Thymus (tissue), 11 donors: ENCODE data around the gene GRK5. TPM values are rescaled to one million over a fixed set of nuclear protein-coding genes. Genes with fewer than 3 reads are reported as not detected.
A peak's percentile ranks its signal among the peaks of the same experiment; 100 is the strongest.
"Not testable (repeated sequence)": the region's sequence is repeated elsewhere in the genome, so short reads cannot be mapped to it uniquely, and the experiment has no call there.

Experiments
- DNase-seq, 9 donors: peaks; one replicate each; pipeline ENCODE4 v3.0.0-alpha.2; 2013; ENCODE audit warnings: low spot score in 9 of 9, low read depth in 6 of 9, missing footprints in 1 of 9
- H3K27ac ChIP-seq, 2 donors: one replicate each; pipeline ENCODE4 v1.5.1; 2013; ENCODE audit warnings: control low read depth in 1 of 2, low read depth in 1 of 2, low read length in 1 of 2, mild to moderate bottlenecking in 1 of 2, moderate library complexity in 1 of 2
- H3K27me3 ChIP-seq, 2 donors: one replicate each; pipeline ENCODE4 v1.5.1; 2013; ENCODE audit warnings: low read length in 1 of 2; ENCODE audit not compliant: control insufficient read depth in 2 of 2, insufficient read depth in 1 of 2
- H3K36me3 ChIP-seq, 2 donors: one replicate each; pipeline ENCODE4 v1.5.1; 2013; ENCODE audit warnings: low read length in 1 of 2, mild to moderate bottlenecking in 1 of 2, moderate library complexity in 1 of 2; ENCODE audit not compliant: control insufficient read depth in 2 of 2, insufficient read depth in 2 of 2
- H3K4me1 ChIP-seq, 2 donors: one replicate each; pipeline ENCODE4 v1.5.1; 2013; ENCODE audit warnings: low read length in 2 of 2; ENCODE audit not compliant: control insufficient read depth in 2 of 2, insufficient read depth in 2 of 2
- H3K4me3 ChIP-seq, 2 donors: one replicate each; pipeline ENCODE4 v1.5.1; 2013; ENCODE audit warnings: low read length in 2 of 2, control low read depth in 1 of 2, mild to moderate bottlenecking in 1 of 2
- H3K9me3 ChIP-seq, 2 donors: one replicate each; pipeline ENCODE4 v1.5.1; 2013; ENCODE audit warnings: low read length in 1 of 2, mild to moderate bottlenecking in 1 of 2; ENCODE audit not compliant: control insufficient read depth in 2 of 2, insufficient read depth in 1 of 2
- WGBS: extraction: QIAGEN DNeasy Blood & Tissue Kit; methylation state at CpG from one replicate; pipeline ENCODE4 v1.1.7; 2013; 5-methylcytosine and 5-hydroxymethylcytosine counted together
- polyA plus RNA-seq: library from polyadenylated mRNA; stranded (reverse); fragments of 200-250 nt; gene quantifications from one replicate; pipeline ENCODE4 v1.2.3, GENCODE V29; 2013
- total RNA-seq: library from RNA; stranded (reverse); fragments of 120-200 nt; gene quantifications from one replicate; pipeline ENCODE4 v1.2.4, GENCODE V29; 2013
- donor health status: healthy.

Gene GRK5
- total and polyA plus RNA-seq, 2 donors, result 14.4 to 18.5 TPM

DNA sequence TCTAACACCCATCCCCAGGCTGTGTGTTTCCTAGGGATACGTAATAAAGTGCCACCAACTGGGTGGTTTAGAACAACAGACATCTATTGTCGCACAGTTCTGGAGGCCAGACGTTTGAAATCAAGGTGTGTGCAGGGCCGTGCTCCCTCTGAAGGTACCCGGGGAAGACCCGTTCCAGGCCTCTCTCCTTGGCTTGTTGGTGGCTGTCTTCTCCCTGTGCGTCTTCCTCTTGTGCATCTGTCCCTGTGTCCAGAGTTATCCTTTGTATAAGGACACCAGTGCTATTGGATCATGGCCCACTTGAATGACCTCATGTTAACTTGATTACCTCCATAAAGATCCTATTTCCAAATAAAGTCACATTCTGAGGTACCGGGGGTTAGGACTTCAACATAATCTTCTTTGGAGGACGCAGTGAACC, 15.6 kb downstream of the GRK5 start:
- no peak overlapping the region for H3K4me3 ChIP-seq
- no peaks in the 10 kb centered on the region for H3K9me3 ChIP-seq
- WGBS, result 96% methylated on average over 9 of the region's 9 CpGs
- peaks cover 0 to 12% of the 10 kb centered on the region in 2 donors for H3K4me1 ChIP-seq
- DNase-seq, result no peak
- no peaks in the 10 kb centered on the region for H3K27me3 ChIP-seq
- peak overlapping the region in 1 of 2 donors; percentile 5 for H3K27ac ChIP-seq
- no peaks in the 10 kb centered on the region for H3K36me3 ChIP-seq

GRCh38 chr10:119225083-119225658, 17.8 kb downstream of the GRK5 start:
- Histone ChIP-seq H3K4me3 (no peak overlapping the region), H3K27ac (no peak overlapping the region), H3K9me3 (no peaks in the 10 kb centered on the region), H3K4me1 (peaks cover 5 to 16% of the 10 kb centered on the region in 2 donors), H3K27me3 (no peaks in the 10 kb centered on the region), H3K36me3 (no peaks in the 10 kb centered on the region)
- WGBS, result 96% methylated on average over 4 of the region's 4 CpGs
- DNase-seq, result no peak

GRCh38 chr10:119227825-119228224, 20.5 kb downstream of the GRK5 start:
- 96% methylated on average over 6 of the region's 6 CpGs for WGBS

DNA sequence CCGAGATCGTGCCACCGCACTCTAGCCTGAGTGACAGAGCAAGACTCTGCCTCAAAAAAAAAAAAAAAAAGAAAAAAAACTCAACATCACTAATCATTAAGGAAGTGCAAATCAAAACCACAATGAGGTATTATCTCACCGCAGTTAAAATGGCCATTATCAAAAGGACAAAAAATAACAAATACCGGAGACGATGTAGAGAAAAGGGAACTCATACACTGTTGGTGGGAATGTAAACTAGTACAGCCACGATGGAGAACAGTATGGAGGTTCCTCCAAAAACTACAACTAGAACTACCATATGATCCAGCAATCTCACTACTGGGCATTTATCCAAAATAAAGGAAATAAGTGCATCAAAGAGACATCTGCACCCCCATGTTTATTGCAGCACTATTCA, 24.3 kb downstream of the GRK5 start:
- no peak for DNase-seq
- WGBS, result 74% methylated on average over 7 of the region's 7 CpGs
- Histone ChIP-seq H3K36me3 (no peaks in the 10 kb centered on the region), H3K27ac (no peak overlapping the region), H3K4me1 (peaks cover 5 to 12% of the 10 kb centered on the region in 2 donors), H3K27me3 (no peaks in the 10 kb centered on the region), H3K9me3 (peaks cover 0 to 9% of the 10 kb centered on the region in 2 donors), H3K4me3 (no peak overlapping the region)

More at GRCh38 chr10:119227825-119228224, 20.5 kb downstream of the GRK5 start:
- H3K27me3 ChIP-seq, result no peaks in the 10 kb centered on the region
- H3K36me3 ChIP-seq, result no peaks in the 10 kb centered on the region
- H3K27ac ChIP-seq, result no peak overlapping the region
- peaks cover 5 to 11% of the 10 kb centered on the region in 2 donors for H3K4me1 ChIP-seq
- no peak overlapping the region for H3K4me3 ChIP-seq
- peaks cover 0 to 5% of the 10 kb centered on the region in 2 donors for H3K9me3 ChIP-seq
- no peak for DNase-seq

DNA sequence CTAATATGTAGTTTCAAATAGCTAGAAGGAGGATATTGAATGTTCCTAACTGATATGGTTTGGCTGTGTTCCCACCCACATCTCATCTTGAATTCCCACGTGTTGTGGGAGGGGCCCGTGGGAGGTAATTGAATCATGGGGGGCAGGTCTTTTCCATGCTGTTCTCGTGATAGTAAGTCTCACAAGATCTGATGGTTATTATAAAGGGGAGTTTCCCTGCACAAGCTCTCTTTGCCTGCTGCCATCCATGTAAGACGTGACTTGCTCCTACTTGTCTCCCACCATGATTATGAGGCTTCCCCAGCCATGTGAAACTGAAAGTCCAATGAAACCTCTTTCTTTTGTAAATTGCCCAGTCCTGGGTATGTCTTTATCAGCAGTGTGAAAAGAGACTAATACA, 25.1 kb downstream of the GRK5 start:
- DNase-seq, H3K27ac ChIP-seq, H3K9me3 ChIP-seq, H3K27me3 ChIP-seq, H3K4me3 ChIP-seq, H3K36me3 ChIP-seq: not testable (repeated sequence)
- peaks cover 6 to 17% of the 10 kb centered on the region in 2 donors for H3K4me1 ChIP-seq
- WGBS, result 92% methylated on average over 4 of the region's 4 CpGs

- no peak for DNase-seq
- 86% methylated on average over 5 of the region's 5 CpGs for WGBS
- no peak overlapping the region for H3K4me3 ChIP-seq
- peaks cover 0 to 9% of the 10 kb centered on the region in 2 donors for H3K9me3 ChIP-seq
- no peaks in the 10 kb centered on the region for H3K27me3 ChIP-seq
- peaks cover 14 to 26% of the 10 kb centered on the region in 2 donors for H3K4me1 ChIP-seq
- no peaks in the 10 kb centered on the region for H3K36me3 ChIP-seq
- no peak overlapping the region for H3K27ac ChIP-seq
These were observed 25.9 kb downstream of the GRK5 start for GRCh38 chr10:119233123-119233820.

DNA sequence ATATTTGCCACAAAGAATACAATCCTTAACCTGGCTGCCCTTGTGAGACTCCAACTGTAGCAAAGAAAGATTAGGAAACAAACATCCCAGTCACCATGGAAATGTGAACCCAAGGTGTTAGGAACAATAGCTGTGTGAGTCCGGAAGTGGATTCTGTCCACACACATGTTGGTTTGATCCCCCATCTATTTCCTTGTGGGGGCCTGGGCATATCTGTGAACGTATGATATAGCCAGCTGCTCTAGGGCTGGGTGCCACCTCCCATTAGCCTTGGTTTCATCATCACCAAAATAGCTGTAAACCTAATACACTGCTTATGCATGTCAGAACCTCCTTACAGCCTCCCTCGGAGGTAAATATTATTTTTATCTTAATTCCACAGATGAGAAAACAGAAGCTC, 26.4 kb downstream of the GRK5 start:
- Histone ChIP-seq H3K36me3 (no peaks in the 10 kb centered on the region), H3K9me3 (peaks cover 0 to 9% of the 10 kb centered on the region in 2 donors), H3K4me3 (no peak overlapping the region), H3K27me3 (no peaks in the 10 kb centered on the region), H3K4me1 (peaks cover 16 to 29% of the 10 kb centered on the region in 2 donors), H3K27ac (no peak overlapping the region)
- WGBS, result 87% methylated on average over 3 of the region's 3 CpGs
- DNase-seq, result no peak

DNA sequence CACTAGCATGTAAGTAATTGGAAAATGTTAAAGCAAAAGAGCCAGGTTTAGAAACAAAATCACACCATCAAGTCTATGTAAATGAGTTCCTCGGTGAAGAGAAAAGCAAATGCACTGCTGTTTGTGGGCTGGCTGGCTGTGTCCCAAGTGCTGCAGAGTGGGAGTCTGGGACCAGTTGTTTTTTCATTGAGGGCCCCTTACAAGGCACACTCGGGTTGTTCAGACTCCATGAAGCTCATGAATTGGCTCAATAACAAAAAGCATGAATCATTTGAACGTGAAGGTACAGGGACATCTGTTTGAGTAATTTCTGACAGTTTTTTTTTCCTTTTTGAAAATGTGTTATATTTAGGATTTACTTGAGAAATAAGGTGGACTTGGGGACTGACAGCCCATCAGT, 28.0 kb downstream of the GRK5 start:
- Histone ChIP-seq H3K36me3 (no peaks in the 10 kb centered on the region), H3K9me3 (peaks cover 0 to 9% of the 10 kb centered on the region in 2 donors), H3K27me3 (no peaks in the 10 kb centered on the region), H3K4me1 (peaks cover 11 to 20% of the 10 kb centered on the region in 2 donors), H3K4me3 (no peak overlapping the region), H3K27ac (no peak overlapping the region)
- DNase-seq, result no peak
- WGBS, result 65% methylated on average over 3 of the region's 3 CpGs

DNA sequence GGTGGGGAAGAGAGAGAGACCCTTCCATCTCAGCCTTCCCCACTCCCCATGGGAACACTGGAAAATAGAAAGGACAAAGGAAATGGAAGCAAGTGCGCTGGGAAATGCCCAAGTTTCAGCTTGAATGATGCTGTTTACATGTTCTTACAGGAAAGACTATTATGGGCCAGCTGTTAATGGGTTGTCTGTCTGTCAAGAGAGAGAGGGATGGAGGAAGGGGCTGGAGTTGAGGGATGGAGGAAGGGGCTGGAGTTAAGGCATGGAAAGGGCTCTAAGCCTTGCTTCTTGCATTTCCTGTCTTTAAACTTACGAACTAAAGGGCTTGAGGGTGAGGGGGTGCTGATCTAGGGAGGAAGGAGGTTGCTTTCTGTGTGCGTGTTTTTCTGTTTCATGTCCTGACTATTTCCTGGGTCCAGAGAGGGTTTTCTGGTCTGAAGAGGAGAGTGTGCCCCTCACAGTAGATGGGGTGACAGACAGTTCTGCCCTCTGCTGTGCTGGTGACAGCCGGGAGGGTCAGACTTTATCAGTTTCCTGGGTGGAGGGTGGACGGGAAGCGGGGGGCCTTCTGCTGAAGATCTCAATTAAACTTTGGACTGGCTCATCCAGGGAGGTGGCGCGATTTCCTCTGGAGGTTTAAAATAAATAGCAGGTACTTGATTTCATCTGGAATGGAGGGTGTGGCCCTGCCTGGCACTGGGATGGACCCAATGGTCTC, 30.5 kb downstream of the GRK5 start:
- Histone ChIP-seq H3K4me3 (no peak overlapping the region), H3K27ac (peak overlapping the region; percentile 29 to 65), H3K4me1 (peaks cover 11 to 22% of the 10 kb centered on the region in 2 donors), H3K27me3 (no peaks in the 10 kb centered on the region), H3K36me3 (peaks cover 0 to 4% of the 10 kb centered on the region in 2 donors), H3K9me3 (peaks cover 0 to 4% of the 10 kb centered on the region in 2 donors)
- WGBS, result 79% methylated on average over 8 of the region's 8 CpGs
- peak in 5 of 9 donors; percentile 16 to 59 (median 32) for DNase-seq
